Suprapubic skin (tissue), 3 donors: ENCODE measurements around the gene TP53INP2.

Experiments
- POLR2A ChIP-seq, 2 donors: fragments of 450-650 bp; IDR thresholded peaks; one replicate each; pipeline ENCODE4 v1.6.1; 2017; ENCODE audit warnings: antibody characterized with exemption in 2 of 2, mild to moderate bottlenecking in 2 of 2, moderate library complexity in 2 of 2
- TF ChIP-seq, protein P1 (sequence below), 2 donors: fragments of 200-600 bp in 1 of 2; fragments of 450-650 bp in 1 of 2; sonication (generic) in 1 of 2; IDR thresholded peaks; one replicate each; pipeline ENCODE4 v1.5.1; 2016 to 2019; ENCODE audit warnings: antibody characterized with exemption in 2 of 2, mild to moderate bottlenecking in 1 of 2, moderate library complexity in 1 of 2

DNA sequence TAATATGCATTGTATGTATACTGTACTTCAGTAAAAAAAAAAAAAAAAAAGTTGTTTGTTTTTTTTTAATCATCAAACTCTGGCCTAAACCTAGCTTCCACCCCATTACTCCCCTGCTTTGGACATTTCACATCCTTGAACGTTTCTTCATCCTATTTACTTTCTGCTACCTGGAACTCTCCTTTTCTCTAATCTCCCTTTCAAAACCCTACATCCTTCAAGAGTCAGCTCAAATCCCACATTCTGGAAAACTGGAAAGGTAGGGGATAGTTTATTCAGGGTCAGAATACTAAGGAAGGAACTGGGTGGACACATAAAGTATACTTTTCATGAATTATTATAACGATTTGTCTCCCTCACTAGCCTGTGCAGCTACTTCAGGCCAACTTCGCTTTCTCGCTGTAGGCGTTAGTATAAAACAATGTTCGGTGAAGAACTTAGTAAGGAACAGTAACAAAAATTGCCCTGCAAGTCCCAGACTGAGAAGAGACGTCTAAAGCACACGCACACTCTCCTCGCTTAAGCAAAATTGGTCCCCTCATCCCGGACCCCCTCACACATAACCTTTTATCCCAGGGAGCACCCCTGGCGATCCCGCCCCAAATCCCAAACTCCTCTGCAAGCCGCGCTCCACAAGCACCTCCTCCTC, 28.0 kb upstream of the TP53INP2 start:
- TF ChIP-seq, protein P1, sequence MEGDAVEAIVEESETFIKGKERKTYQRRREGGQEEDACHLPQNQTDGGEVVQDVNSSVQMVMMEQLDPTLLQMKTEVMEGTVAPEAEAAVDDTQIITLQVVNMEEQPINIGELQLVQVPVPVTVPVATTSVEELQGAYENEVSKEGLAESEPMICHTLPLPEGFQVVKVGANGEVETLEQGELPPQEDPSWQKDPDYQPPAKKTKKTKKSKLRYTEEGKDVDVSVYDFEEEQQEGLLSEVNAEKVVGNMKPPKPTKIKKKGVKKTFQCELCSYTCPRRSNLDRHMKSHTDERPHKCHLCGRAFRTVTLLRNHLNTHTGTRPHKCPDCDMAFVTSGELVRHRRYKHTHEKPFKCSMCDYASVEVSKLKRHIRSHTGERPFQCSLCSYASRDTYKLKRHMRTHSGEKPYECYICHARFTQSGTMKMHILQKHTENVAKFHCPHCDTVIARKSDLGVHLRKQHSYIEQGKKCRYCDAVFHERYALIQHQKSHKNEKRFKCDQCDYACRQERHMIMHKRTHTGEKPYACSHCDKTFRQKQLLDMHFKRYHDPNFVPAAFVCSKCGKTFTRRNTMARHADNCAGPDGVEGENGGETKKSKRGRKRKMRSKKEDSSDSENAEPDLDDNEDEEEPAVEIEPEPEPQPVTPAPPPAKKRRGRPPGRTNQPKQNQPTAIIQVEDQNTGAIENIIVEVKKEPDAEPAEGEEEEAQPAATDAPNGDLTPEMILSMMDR (IDR thresholded peaks at IDR 0.05) = no peak
- TF ChIP-seq POLR2A (IDR thresholded peaks at IDR 0.05) = no peak
